Erythroblast (primary cell): ENCODE measurements around the gene PRR15.

Experiments
- GATA1 ChIP-seq: IDR thresholded peaks from 2 replicates; pipeline ENCODE4 v1.6.1; 2011; ENCODE audit warnings: low read depth, mild to moderate bottlenecking, control low read depth, low read length, moderate library complexity
- POLR2A ChIP-seq: IDR thresholded peaks from 2 replicates; pipeline ENCODE4 v1.6.1; 2011; ENCODE audit warnings: mild to moderate bottlenecking, low read length

DNA sequence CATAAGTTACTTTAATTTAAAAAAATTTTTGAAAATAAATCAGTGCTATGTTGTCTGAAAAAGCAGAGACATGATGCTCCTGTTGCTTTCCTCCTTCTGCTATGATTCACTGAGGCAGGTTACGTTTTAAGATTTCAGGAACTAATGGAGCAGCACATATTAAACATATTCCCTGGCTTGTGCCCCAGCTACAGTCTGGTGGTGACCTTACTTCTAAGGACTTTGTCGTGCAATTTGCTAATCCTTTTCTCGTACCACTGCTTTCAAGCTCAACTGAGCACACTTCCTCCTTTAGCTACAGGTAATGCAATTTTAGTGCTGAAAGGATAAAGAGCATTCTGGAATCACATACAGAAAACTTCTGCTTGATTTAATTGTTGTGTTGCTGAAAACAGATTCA, 16.2 kb upstream of the PRR15 start:
- TF ChIP-seq POLR2A, result no peak
- no peak for TF ChIP-seq GATA1
